ENCODE data around the gene PDZD11.

GRCh38 chrX:70289168-70289792 lies 447 bp downstream of the PDZD11 start:
- no peak for TF ChIP-seq CTCF (IDR thresholded peaks at IDR 0.05; ENCODE audit: low read depth, low read length, poor library complexity, severe bottlenecking)
- TF ChIP-seq EZH2phosphoT487 (IDR thresholded peaks at IDR 0.05; ENCODE audit: borderline replicate concordance, low read length), result no peak

Measured in DOHH2 (cell line).